GM12878 (cell line): ENCODE measurements around the gene CMC4. TPM values are rescaled to one million over a fixed set of nuclear protein-coding genes. Genes with fewer than 3 reads are reported as not detected.

Experiments used
- ATAC-seq: fragments of 200-7000 bp; cut with Tn5 transposase; 3 replicates; pipeline ENCODE4 v1.9.1; 2020; ENCODE audit warnings: mild to moderate bottlenecking, moderate library complexity
- BruUV-seq: library from RNA; stranded (reverse); fragments of 400-500 nt; replicated peaks from 2 replicates; lab custom pipeline; 2021; lab: Mats Ljungman, UMichigan
- CTCF ChIA-PET: fragments of 300-600 bp; sonication (Branson Sonifier 250); formaldehyde crosslinking; extraction: SDS; loops from one replicate; lab custom pipeline; 2021; ENCODE audit warnings: inconsistent platforms; lab: Yijun Ruan, JAX
- POLR2A ChIA-PET: fragments of 350-600 bp; formaldehyde crosslinking; extraction: SDS; loops from one replicate; lab custom pipeline; 2021; ENCODE audit warnings: inconsistent platforms; lab: Charles Lee
- RAD21 ChIA-PET: fragments of 300-600 bp; sonication (Branson Sonifier 250); formaldehyde crosslinking; loops from one replicate; lab custom pipeline; 2023; ENCODE audit warnings: antibody characterized with exemption; ENCODE audit not compliant: unreplicated experiment; lab: Charles Lee
- SMC1A ChIA-PET: fragments of 300-600 bp; sonication (Branson Sonifier 250); formaldehyde crosslinking; loops from one replicate; lab custom pipeline; 2023; ENCODE audit not compliant: unreplicated experiment, uncharacterized antibody; lab: Charles Lee
- DNase-seq: peaks from one replicate; pipeline ENCODE4 v3.0.0-alpha.2; 2011; ENCODE audit warnings: low read depth, low spot score
- FAIRE-seq: peaks from 3 replicates; lab custom pipeline; 2011; peaks lifted over from hg19 to GRCh38; lab: Jason Lieb, UNC
- H2AFZ ChIP-seq: 2 replicates; pipeline ENCODE4 v1.6.0; 2011; ENCODE audit warnings: low read depth, low read length, control low read depth; ENCODE audit not compliant: control insufficient read depth
- H3K27ac ChIP-seq: 2 replicates; pipeline ENCODE4 v1.5.1; 2011; ENCODE audit warnings: control low read depth; ENCODE audit not compliant: control insufficient read depth, insufficient read depth
- H3K27me3 ChIP-seq, 2 experiments: replicated peaks in 1 of 2; 2 replicates each; pipeline versions ENCODE4 v1.6.0 to v1.6.1; 2011; ENCODE audit warnings: low read length in 1 of 2; ENCODE audit not compliant: control insufficient read depth in 2 of 2, insufficient read depth in 2 of 2
- H3K36me3 ChIP-seq, 2 experiments: 2 replicates each; pipeline ENCODE4 v1.5.1; 2011; ENCODE audit warnings: low read length in 1 of 2; ENCODE audit not compliant: control insufficient read depth in 2 of 2, insufficient read depth in 2 of 2
- H3K4me1 ChIP-seq: 2 replicates; pipeline ENCODE4 v1.6.1; 2011; ENCODE audit warnings: mild to moderate bottlenecking, low read length, moderate library complexity, mixed read lengths; ENCODE audit not compliant: control insufficient read depth, insufficient read depth
- H3K4me2 ChIP-seq: 2 replicates; pipeline ENCODE4 v1.6.0; 2011; ENCODE audit warnings: control low read depth; ENCODE audit not compliant: control insufficient read depth, insufficient read depth
- H3K4me3 ChIP-seq: fragments of 200-600 bp; sonication (generic); 2 replicates; pipeline ENCODE4 v1.5.1; 2016
- H3K79me2 ChIP-seq: 2 replicates; pipeline ENCODE4 v1.6.0; 2011; ENCODE audit warnings: low read length; ENCODE audit not compliant: control insufficient read depth, insufficient read depth
- H3K9ac ChIP-seq: 2 replicates; pipeline ENCODE4 v1.8.0; 2011; ENCODE audit warnings: low read length, control low read depth, mixed read lengths; ENCODE audit not compliant: control insufficient read depth, insufficient read depth
- H3K9me3 ChIP-seq: replicated peaks from 3 replicates; pipeline ENCODE4 v1.5.1; 2011; ENCODE audit warnings: mild to moderate bottlenecking, low read length; ENCODE audit not compliant: control insufficient read depth, insufficient read depth
- H4K20me1 ChIP-seq: 2 replicates; pipeline ENCODE4 v1.6.0; 2011; ENCODE audit not compliant: control insufficient read depth, insufficient read depth
- BCLAF1 ChIP-seq: fragments of 450-650 bp; IDR thresholded peaks from 2 replicates; pipeline ENCODE4 v1.6.1; 2017; ENCODE audit warnings: antibody characterized with exemption, mild to moderate bottlenecking, moderate library complexity
- EED ChIP-seq: sonication (generic); IDR thresholded peaks from 2 replicates; pipeline ENCODE4 v1.6.1; 2016; ENCODE audit warnings: antibody characterized with exemption, low read depth
- FOS ChIP-seq: IDR thresholded peaks from 3 replicates; pipeline ENCODE4 v1.6.1; 2011; ENCODE audit warnings: borderline replicate concordance; ENCODE audit not compliant: insufficient read length; ENCODE audit errors: extremely low read depth
- MXI1 ChIP-seq: fragments of 150-350 bp; IDR thresholded peaks from 2 replicates; pipeline ENCODE4 v1.6.1; 2011; ENCODE audit warnings: low read depth, mild to moderate bottlenecking, inconsistent platforms, low read length, improper control_type of control experiment
- MYB ChIP-seq: fragments of 150-350 bp; IDR thresholded peaks from 2 replicates; pipeline ENCODE4 v1.6.1; 2014; ENCODE audit warnings: mild to moderate bottlenecking, low read depth, low read length, borderline replicate concordance
- NR2C2 ChIP-seq: IDR thresholded peaks from 2 replicates; pipeline ENCODE4 v1.6.1; 2011; ENCODE audit warnings: borderline replicate concordance, low read depth; ENCODE audit not compliant: control insufficient read depth, insufficient read length
- SIX5 ChIP-seq: IDR thresholded peaks from 2 replicates; pipeline ENCODE4 v1.6.1; 2011; ENCODE audit warnings: mild to moderate bottlenecking, low read depth, low read length, moderate library complexity; ENCODE audit not compliant: severe bottlenecking
- SUPT20H ChIP-seq: IDR thresholded peaks from 2 replicates; pipeline ENCODE4 v1.6.1; 2011; ENCODE audit warnings: low read depth, mild to moderate bottlenecking, low read length, moderate library complexity, borderline replicate concordance; ENCODE audit not compliant: control insufficient read depth
- ZZZ3 ChIP-seq: IDR thresholded peaks from 2 replicates; pipeline ENCODE4 v1.6.1; 2011; ENCODE audit warnings: low read depth; ENCODE audit not compliant: control insufficient read depth, insufficient read length
- WGBS: methylation state at CpG from one replicate; pipeline ENCODE4 v1.1.6; 2016; ENCODE audit warnings: low lambda C conversion rate; ENCODE audit not compliant: insufficient replicate concordance, insufficient coverage; ENCODE audit errors: missing lambda C conversion rate; 5-methylcytosine and 5-hydroxymethylcytosine counted together
- in situ Hi-C: fragments of 300-500 bp; cut with MboI; formaldehyde crosslinking; loops from 9 replicates; pipeline ENCODE4 v1.14.3; 2018; ENCODE audit warnings: mixed read lengths
- intact Hi-C: fragments of 100-400 bp; cut with micrococcal nuclease; formaldehyde crosslinking; loops from one replicate; pipeline ENCODE4 v1.14.2; 2022; ENCODE audit not compliant: unreplicated experiment
- polyA plus RNA-seq, 11 experiments: library from polyadenylated mRNA; depleted of rRNA in 4 of 11; unstranded in 6 of 11; stranded (reverse) in 5 of 11; fragments of >200 nt; fragmentation: Nextera tagmentation in 4 of 11; fragmentation: Illumina TruSeq in 1 of 11; extraction: Ambion mirVana in 4 of 11; extraction: Trizol in 1 of 11; gene quantifications; 1 replicate in 1 of 11; 2 replicates in 10 of 11; pipeline versions ENCODE4 v1.2.1 to v1.2.3, GENCODE V29; 2011 to 2016; ENCODE audit warnings: inconsistent platforms in 2 of 11, missing spikeins in 2 of 11, low read depth in 1 of 11
- total RNA-seq, 4 experiments: library from RNA; depleted of rRNA in 3 of 4; stranded (reverse); fragments of >200 nt in 3 of 4; fragmentation: Illumina TruSeq in 1 of 4; extraction: Trizol in 1 of 4; gene quantifications; 2 replicates each; pipeline versions ENCODE4 v1.2.1 to v1.2.3, GENCODE V29; 2013 to 2021

CMC4 gene
- total and polyA plus RNA-seq, 10 of the 15 experiments (the other 5 are each of a cell fraction or from before 2014, with no cell fraction given), result 5.8 to 36.4 (median 21.0) TPM

- ChIA-PET CTCF (interaction anchor here (1.4 to 2.3 kb wide), 2 partner anchors 9 to 22 kb away, joined by 5 to 11 read pairs; no protein-coding TSS in a partner anchor), SMC1A (interaction anchor here (2.9 kb wide), 1 partner anchor 9 kb away, joined by 10 read pairs; no protein-coding TSS in a partner anchor), RAD21 (no interaction called here), POLR2A (no interaction called here)
- H4K20me1 ChIP-seq, result no peaks in the 10 kb centered on the region
- no peaks in the 10 kb centered on the region; a peak in 3 of 4 replicates for H3K36me3 ChIP-seq
- no peak overlapping the region for H2AFZ ChIP-seq
- in situ Hi-C loops (no loop called here), intact Hi-C loops (no loop called here)
- H3K27me3 ChIP-seq, result no peaks in the 10 kb centered on the region
- H3K27ac ChIP-seq, result no peak overlapping the region
- H3K4me2 ChIP-seq, result no peak overlapping the region
- WGBS, result 65% methylated on average over 8 of the region's 8 CpGs
- no peak overlapping the region for H3K4me3 ChIP-seq
- TF ChIP-seq MXI1, result no peak
- TF ChIP-seq EED, result no peak
- TF ChIP-seq NR2C2, result no peak
- no peak for TF ChIP-seq ZZZ3
- TF ChIP-seq MYB, result no peak
- no peak for TF ChIP-seq SUPT20H
- no peak for TF ChIP-seq SIX5
- no peak for TF ChIP-seq FOS
- no peak for TF ChIP-seq BCLAF1
- H3K9ac ChIP-seq, result no peak overlapping the region
- no peaks in the 10 kb centered on the region for H3K9me3 ChIP-seq
- DNase-seq, result no peak
- ATAC-seq, result no peak
- FAIRE-seq, result no peak
- no TSS peak for BruUV-seq
- H3K4me1 ChIP-seq, result no peaks in the 10 kb centered on the region
- peaks cover 22% of the 10 kb centered on the region for H3K79me2 ChIP-seq
Measured at GRCh38 chrX:155065035-155065734, 5.8 kb downstream of the CMC4 start.
